SK-N-SH (cell line): Measurements from ENCODE around the gene ROR2. TPM values are rescaled to one million over a fixed set of nuclear protein-coding genes. Genes with fewer than 3 reads are reported as not detected.

Experiments used
- CTCF ChIA-PET: fragments of 300-600, 350-600 bp; formaldehyde crosslinking; extraction: SDS; loops from one replicate; lab custom pipeline; 2021; lab: Yijun Ruan, JAX
- POLR2A ChIA-PET: fragments of 350-600 bp; sonication (Branson Sonifier 250); formaldehyde crosslinking; extraction: SDS; loops from one replicate; lab custom pipeline; 2020; ENCODE audit warnings: antibody characterized with exemption, inconsistent platforms; lab: Yijun Ruan, JAX
- DNase-seq: peaks from one replicate; pipeline ENCODE4 v3.0.0; 2012
- H2AFZ ChIP-seq: fragments of 200-600 bp; sonication (generic); 2 replicates; pipeline ENCODE4 v1.8.1; 2016; ENCODE audit warnings: antibody characterized with exemption, mild to moderate bottlenecking, low read depth
- H3F3A ChIP-seq: fragments of 200-600 bp; sonication (generic); replicated peaks from 2 replicates; pipeline ENCODE3; 2016; ENCODE audit warnings: antibody characterized with exemption, mild to moderate bottlenecking; ENCODE audit not compliant: insufficient read depth
- H3K27ac ChIP-seq, 2 experiments: fragments of 200-500 bp in 1 of 2; fragments of 200-600 bp in 1 of 2; sonication (Bioruptor generic) in 1 of 2; sonication (generic), shearing (Covaris generic) in 1 of 2; 2 replicates each; pipeline versions ENCODE4 v1.5.1 to v1.6.1; 2014 to 2016; ENCODE audit warnings: low read depth in 2 of 2, inconsistent platforms in 1 of 2, low read length in 1 of 2, mild to moderate bottlenecking in 1 of 2, mixed read lengths in 1 of 2
- H3K27me3 ChIP-seq: fragments of 200-600 bp; sonication (generic), shearing (Covaris generic); 2 replicates; pipeline ENCODE4 v1.6.1; 2016; ENCODE audit warnings: mixed run types; ENCODE audit not compliant: insufficient read depth
- H3K36me3 ChIP-seq, 2 experiments: fragments of 200-500 bp in 1 of 2; fragments of 200-600 bp in 1 of 2; sonication (Bioruptor generic) in 1 of 2; sonication (generic) in 1 of 2; replicated peaks in 1 of 2; 2 replicates each; pipeline versions ENCODE3 to v1.5.1; 2014 to 2016; ENCODE audit warnings: low read length in 1 of 2, mild to moderate bottlenecking in 1 of 2; ENCODE audit not compliant: insufficient read depth in 2 of 2, control insufficient read depth in 1 of 2
- H3K4me1 ChIP-seq, 2 experiments: fragments of 200-500 bp in 1 of 2; fragments of 200-600 bp in 1 of 2; sonication (Bioruptor generic) in 1 of 2; sonication (generic), shearing (Covaris generic) in 1 of 2; 2 replicates each; pipeline versions ENCODE4 v1.5.1 to v1.6.1; 2014 to 2016; ENCODE audit warnings: low read depth in 1 of 2, low read length in 1 of 2, mixed run types in 1 of 2; ENCODE audit not compliant: insufficient read depth in 2 of 2, control insufficient read depth in 1 of 2
- H3K4me2 ChIP-seq: fragments of 200-600 bp; sonication (generic), shearing (Covaris generic); 2 replicates; pipeline ENCODE4 v1.6.1; 2017; ENCODE audit warnings: mixed run types
- H3K4me3 ChIP-seq, 2 experiments: fragments of 200-500 bp in 1 of 2; fragments of 200-600 bp in 1 of 2; sonication (Bioruptor generic) in 1 of 2; sonication (generic), shearing (Covaris generic) in 1 of 2; 2 replicates each; pipeline versions ENCODE4 v1.5.1 to v1.8.1; 2014 to 2016; ENCODE audit warnings: low read depth in 2 of 2, inconsistent platforms in 1 of 2, low read length in 1 of 2, mild to moderate bottlenecking in 1 of 2, mixed read lengths in 1 of 2, moderate library complexity in 1 of 2
- H3K79me2 ChIP-seq: fragments of 200-600 bp; sonication (generic); 2 replicates; pipeline ENCODE4 v1.8.1; 2017; ENCODE audit warnings: mild to moderate bottlenecking; ENCODE audit not compliant: insufficient read depth
- H3K9ac ChIP-seq: fragments of 200-600 bp; sonication (generic); 2 replicates; pipeline ENCODE4 v1.6.1; 2017; ENCODE audit warnings: mixed run types
- H3K9me2 ChIP-seq: fragments of 200-600 bp; sonication (generic); 2 replicates; pipeline ENCODE4 v1.6.1; 2017; ENCODE audit warnings: mixed run types
- H3K9me3 ChIP-seq: fragments of 200-600 bp; sonication (generic); 2 replicates; pipeline ENCODE4 v1.6.1; 2017; ENCODE audit warnings: mixed run types, mild to moderate bottlenecking, moderate library complexity
- H4K20me1 ChIP-seq: fragments of 200-600 bp; sonication (generic); 2 replicates; pipeline ENCODE4 v1.6.1; 2017; ENCODE audit warnings: mild to moderate bottlenecking, mixed run types; ENCODE audit not compliant: insufficient read depth
- ELF1 ChIP-seq: IDR thresholded peaks from 2 replicates; pipeline ENCODE4 v1.4.0; 2012
- EZH2phosphoT487 ChIP-seq: fragments of 200-600 bp; sonication (generic); IDR thresholded peaks from 2 replicates; pipeline ENCODE4 v1.6.1; 2017; ENCODE audit warnings: low read depth, mixed run types, mild to moderate bottlenecking, antibody characterized with exemption, moderate library complexity, borderline replicate concordance
- FOXJ3 ChIP-seq: sonication (generic); formaldehyde crosslinking; IDR thresholded peaks from 2 replicates; pipeline ENCODE4 v1.5.1; 2020; ENCODE audit warnings: mild to moderate bottlenecking, missing genetic modification reagents
- FOXM1 ChIP-seq: IDR thresholded peaks from 2 replicates; pipeline ENCODE4 v1.4.0; 2012; ENCODE audit warnings: low read depth, mild to moderate bottlenecking
- GATA2 ChIP-seq: sonication (generic); formaldehyde crosslinking; IDR thresholded peaks from 2 replicates; pipeline ENCODE4 v1.5.0; 2020; ENCODE audit warnings: mild to moderate bottlenecking, missing genetic modification reagents
- MEF2A ChIP-seq: IDR thresholded peaks from 2 replicates; pipeline ENCODE4 v1.4.0; 2012; ENCODE audit warnings: low read depth, borderline replicate concordance
- POLR2AphosphoS5 ChIP-seq: IDR thresholded peaks from 2 replicates; pipeline ENCODE4 v1.6.1; 2012; ENCODE audit warnings: low read depth, low read length
- RAD21 ChIP-seq: IDR thresholded peaks from 2 replicates; pipeline ENCODE4 v1.6.1; 2012; ENCODE audit warnings: mild to moderate bottlenecking, low read length
- RXRA ChIP-seq: IDR thresholded peaks from 2 replicates; pipeline ENCODE4 v1.4.0; 2012; ENCODE audit warnings: low read depth, mild to moderate bottlenecking, borderline replicate concordance
- SIN3A ChIP-seq: IDR thresholded peaks from 2 replicates; pipeline ENCODE4 v1.6.1; 2012; ENCODE audit warnings: low read depth, mild to moderate bottlenecking, low read length, moderate library complexity, borderline replicate concordance
- TCF12 ChIP-seq: IDR thresholded peaks from 2 replicates; pipeline ENCODE4 v1.4.0; 2012
- WGBS: methylation state at CpG from one replicate; pipeline ENCODE4 v1.1.6; 2017; ENCODE audit warnings: low lambda C conversion rate; 5-methylcytosine and 5-hydroxymethylcytosine counted together
- polyA plus RNA-seq, 3 experiments: library from polyadenylated mRNA; depleted of rRNA; stranded (reverse); fragments of >200 nt; gene quantifications; 2 replicates each; pipeline ENCODE4 v1.2.3, GENCODE V29; 2012
- TF ChIP-seq, protein P1 (sequence below): IDR thresholded peaks from 2 replicates; pipeline ENCODE4 v1.4.0; 2012; ENCODE audit warnings: low read depth, borderline replicate concordance
- TF ChIP-seq, protein P2 (sequence below): IDR thresholded peaks from 2 replicates; pipeline ENCODE4 v1.6.1; 2012; ENCODE audit warnings: mild to moderate bottlenecking, low read depth, low read length, moderate library complexity
- TF ChIP-seq, protein P3 (sequence below): fragments of 150-350 bp; IDR thresholded peaks from 2 replicates; pipeline ENCODE4 v1.6.1; 2016; ENCODE audit warnings: mild to moderate bottlenecking, low read depth, low read length
- TF ChIP-seq, protein P4 (sequence below): IDR thresholded peaks from 2 replicates; pipeline ENCODE4 v1.4.0; 2012; ENCODE audit warnings: low read depth, borderline replicate concordance
- TF ChIP-seq, protein P5 (sequence below): IDR thresholded peaks from 2 replicates; pipeline ENCODE4 v1.4.0; 2012; ENCODE audit warnings: low read depth

The ROR2 gene
- polyA plus RNA-seq, 1 of the 3 experiments (the other 2 are of a cell fraction), result 0.43 TPM

DNA sequence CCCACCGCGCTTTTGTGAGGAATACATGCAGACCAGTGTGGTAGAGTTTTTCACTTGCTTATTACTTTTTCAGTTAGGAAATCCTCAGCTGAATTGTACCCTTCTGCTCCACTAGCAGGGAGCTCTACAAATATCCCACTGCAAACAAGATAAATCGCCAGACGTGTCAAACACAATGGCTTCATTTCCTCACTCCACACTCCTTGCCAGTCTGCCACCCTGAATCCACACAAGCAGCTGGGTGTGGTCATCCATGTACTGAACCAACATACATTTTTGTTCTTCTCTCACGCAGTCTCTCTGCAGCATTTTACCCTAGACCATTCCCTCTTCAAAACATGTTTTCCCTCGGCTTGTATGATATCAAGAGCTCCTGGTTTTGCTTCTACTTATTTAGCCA, 3.7 kb upstream of the ROR2 start:
- POLR2A ChIA-PET, result no interaction called here
- 58% methylated on average over 6 of the region's 6 CpGs for WGBS
- Histone ChIP-seq H3K27ac (no peak overlapping the region), H3K4me2 (no peak overlapping the region), H3K9me2 (no peaks in the 10 kb centered on the region), H3K4me1 (peaks cover 0 to 4% of the 10 kb centered on the region in 2 experiments; a peak in 1 of 4 replicates), H3K27me3 (peaks cover 17% of the 10 kb centered on the region), H3K9ac (no peak overlapping the region), H4K20me1 (no peaks in the 10 kb centered on the region), H3F3A (no peaks in the 10 kb centered on the region), H3K9me3 (no peaks in the 10 kb centered on the region), H3K79me2 (no peaks in the 10 kb centered on the region), H2AFZ (no peak overlapping the region), H3K36me3 (no peaks in the 10 kb centered on the region), H3K4me3 (no peak overlapping the region)
- no peak for DNase-seq
- CTCF ChIA-PET, result interaction anchor here (0.9 to 20.1 kb wide), 29 partner anchors 8 to 226 kb away, joined by 3 to 495 read pairs (median 4); partner anchors contain the start of gene SPTLC1
- TF ChIP-seq FOXJ3 (CRISPR knock-in tag) (no peak), RXRA (no peak), SIN3A (no peak), TCF12 (no peak), GATA2 (CRISPR knock-in tag) (no peak), POLR2AphosphoS5 (no peak), RAD21 (no peak), MEF2A (no peak), ELF1 (no peak), EZH2phosphoT487 (no peak), FOXM1 (no peak)
- TF ChIP-seq, protein P1, sequence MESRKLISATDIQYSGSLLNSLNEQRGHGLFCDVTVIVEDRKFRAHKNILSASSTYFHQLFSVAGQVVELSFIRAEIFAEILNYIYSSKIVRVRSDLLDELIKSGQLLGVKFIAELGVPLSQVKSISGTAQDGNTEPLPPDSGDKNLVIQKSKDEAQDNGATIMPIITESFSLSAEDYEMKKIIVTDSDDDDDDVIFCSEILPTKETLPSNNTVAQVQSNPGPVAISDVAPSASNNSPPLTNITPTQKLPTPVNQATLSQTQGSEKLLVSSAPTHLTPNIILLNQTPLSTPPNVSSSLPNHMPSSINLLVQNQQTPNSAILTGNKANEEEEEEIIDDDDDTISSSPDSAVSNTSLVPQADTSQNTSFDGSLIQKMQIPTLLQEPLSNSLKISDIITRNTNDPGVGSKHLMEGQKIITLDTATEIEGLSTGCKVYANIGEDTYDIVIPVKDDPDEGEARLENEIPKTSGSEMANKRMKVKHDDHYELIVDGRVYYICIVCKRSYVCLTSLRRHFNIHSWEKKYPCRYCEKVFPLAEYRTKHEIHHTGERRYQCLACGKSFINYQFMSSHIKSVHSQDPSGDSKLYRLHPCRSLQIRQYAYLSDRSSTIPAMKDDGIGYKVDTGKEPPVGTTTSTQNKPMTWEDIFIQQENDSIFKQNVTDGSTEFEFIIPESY, result no peak
- TF ChIP-seq, protein P2, sequence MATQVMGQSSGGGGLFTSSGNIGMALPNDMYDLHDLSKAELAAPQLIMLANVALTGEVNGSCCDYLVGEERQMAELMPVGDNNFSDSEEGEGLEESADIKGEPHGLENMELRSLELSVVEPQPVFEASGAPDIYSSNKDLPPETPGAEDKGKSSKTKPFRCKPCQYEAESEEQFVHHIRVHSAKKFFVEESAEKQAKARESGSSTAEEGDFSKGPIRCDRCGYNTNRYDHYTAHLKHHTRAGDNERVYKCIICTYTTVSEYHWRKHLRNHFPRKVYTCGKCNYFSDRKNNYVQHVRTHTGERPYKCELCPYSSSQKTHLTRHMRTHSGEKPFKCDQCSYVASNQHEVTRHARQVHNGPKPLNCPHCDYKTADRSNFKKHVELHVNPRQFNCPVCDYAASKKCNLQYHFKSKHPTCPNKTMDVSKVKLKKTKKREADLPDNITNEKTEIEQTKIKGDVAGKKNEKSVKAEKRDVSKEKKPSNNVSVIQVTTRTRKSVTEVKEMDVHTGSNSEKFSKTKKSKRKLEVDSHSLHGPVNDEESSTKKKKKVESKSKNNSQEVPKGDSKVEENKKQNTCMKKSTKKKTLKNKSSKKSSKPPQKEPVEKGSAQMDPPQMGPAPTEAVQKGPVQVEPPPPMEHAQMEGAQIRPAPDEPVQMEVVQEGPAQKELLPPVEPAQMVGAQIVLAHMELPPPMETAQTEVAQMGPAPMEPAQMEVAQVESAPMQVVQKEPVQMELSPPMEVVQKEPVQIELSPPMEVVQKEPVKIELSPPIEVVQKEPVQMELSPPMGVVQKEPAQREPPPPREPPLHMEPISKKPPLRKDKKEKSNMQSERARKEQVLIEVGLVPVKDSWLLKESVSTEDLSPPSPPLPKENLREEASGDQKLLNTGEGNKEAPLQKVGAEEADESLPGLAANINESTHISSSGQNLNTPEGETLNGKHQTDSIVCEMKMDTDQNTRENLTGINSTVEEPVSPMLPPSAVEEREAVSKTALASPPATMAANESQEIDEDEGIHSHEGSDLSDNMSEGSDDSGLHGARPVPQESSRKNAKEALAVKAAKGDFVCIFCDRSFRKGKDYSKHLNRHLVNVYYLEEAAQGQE, result no peak
- TF ChIP-seq, protein P3, sequence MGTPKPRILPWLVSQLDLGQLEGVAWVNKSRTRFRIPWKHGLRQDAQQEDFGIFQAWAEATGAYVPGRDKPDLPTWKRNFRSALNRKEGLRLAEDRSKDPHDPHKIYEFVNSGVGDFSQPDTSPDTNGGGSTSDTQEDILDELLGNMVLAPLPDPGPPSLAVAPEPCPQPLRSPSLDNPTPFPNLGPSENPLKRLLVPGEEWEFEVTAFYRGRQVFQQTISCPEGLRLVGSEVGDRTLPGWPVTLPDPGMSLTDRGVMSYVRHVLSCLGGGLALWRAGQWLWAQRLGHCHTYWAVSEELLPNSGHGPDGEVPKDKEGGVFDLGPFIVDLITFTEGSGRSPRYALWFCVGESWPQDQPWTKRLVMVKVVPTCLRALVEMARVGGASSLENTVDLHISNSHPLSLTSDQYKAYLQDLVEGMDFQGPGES, result no peak
- TF ChIP-seq, protein P4, sequence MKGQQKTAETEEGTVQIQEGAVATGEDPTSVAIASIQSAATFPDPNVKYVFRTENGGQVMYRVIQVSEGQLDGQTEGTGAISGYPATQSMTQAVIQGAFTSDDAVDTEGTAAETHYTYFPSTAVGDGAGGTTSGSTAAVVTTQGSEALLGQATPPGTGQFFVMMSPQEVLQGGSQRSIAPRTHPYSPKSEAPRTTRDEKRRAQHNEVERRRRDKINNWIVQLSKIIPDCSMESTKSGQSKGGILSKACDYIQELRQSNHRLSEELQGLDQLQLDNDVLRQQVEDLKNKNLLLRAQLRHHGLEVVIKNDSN, result no peak
- TF ChIP-seq, protein P5, sequence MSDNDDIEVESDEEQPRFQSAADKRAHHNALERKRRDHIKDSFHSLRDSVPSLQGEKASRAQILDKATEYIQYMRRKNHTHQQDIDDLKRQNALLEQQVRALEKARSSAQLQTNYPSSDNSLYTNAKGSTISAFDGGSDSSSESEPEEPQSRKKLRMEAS, result no peak
